K562 treated with DMSO at 1 percent for 12 hours (cell line): ENCODE data around the gene ATOH7. TPM values are rescaled to one million over a fixed set of nuclear protein-coding genes. Genes with fewer than 3 reads are reported as not detected.

Experiments used
- total RNA-seq: library from RNA; unstranded; fragments of 300-600 nt; gene quantifications from 2 replicates; pipeline ENCODE4 v1.2.3, GENCODE V29; 2022; ENCODE audit not compliant: insufficient read depth

ATOH7 gene
- not detected in 2 replicates for total RNA-seq

DNA sequence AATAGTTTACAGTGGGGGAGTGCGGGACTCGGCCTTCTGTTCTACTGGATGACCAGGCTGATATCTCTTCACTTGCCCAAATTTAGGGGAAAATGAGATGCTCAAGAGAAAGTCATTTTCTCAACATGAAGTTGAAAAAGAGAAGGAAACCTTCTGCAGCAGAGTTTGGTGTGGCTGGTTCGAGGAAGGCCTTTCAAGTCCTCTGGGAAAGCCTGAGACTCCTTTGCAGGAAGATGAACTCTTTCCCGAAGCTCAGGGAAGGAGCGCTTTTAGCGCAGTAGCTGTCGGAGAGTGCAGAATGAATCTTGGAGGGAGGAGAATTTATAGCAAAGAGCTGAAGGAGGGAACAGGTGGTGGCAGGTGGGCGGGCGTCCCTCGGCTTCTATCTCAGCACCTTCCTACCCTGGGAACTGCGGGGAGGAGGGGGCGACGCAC, at the start of gene ATOH7:
Gene ATOH7, minus strand, starts transcription at position 297 of the 435 bp plus-strand sequence. CDS start 436 bp downstream, outside the sequence.

Other genes with a start within 250 kb of the ATOH7 start
- gene HERC4, start 156.8 kb downstream of the ATOH7 start, total RNA-seq: 10.6 and 29.7 TPM in 2 replicates
- not detected in 2 replicates for gene MYPN, start 122.6 kb downstream of the ATOH7 start, total RNA-seq
- 61.7 and 120 TPM in 2 replicates for gene HNRNPH3, start 100.0 kb upstream of the ATOH7 start, total RNA-seq
- 0.64 and 3.5 TPM in 2 replicates for gene PBLD, start 100.8 kb upstream of the ATOH7 start, total RNA-seq
- gene RUFY2, start 175.2 kb upstream of the ATOH7 start, total RNA-seq: 2.7 and 9.0 TPM in 2 replicates
- gene DNA2, start 239.9 kb upstream of the ATOH7 start, total RNA-seq: 8.2 and 28.4 TPM in 2 replicates